HG02884 (cell line): Measurements from ENCODE around the gene EIF4B.

Source experiments
- ATAC-seq: cut with Tn5 transposase; IDR thresholded peaks from one replicate; pipeline ENCODE4 v1.9.1; 2021; ENCODE audit warnings: mild to moderate bottlenecking, moderate library complexity; ENCODE audit not compliant: unreplicated experiment

Gene EIF4B

DNA sequence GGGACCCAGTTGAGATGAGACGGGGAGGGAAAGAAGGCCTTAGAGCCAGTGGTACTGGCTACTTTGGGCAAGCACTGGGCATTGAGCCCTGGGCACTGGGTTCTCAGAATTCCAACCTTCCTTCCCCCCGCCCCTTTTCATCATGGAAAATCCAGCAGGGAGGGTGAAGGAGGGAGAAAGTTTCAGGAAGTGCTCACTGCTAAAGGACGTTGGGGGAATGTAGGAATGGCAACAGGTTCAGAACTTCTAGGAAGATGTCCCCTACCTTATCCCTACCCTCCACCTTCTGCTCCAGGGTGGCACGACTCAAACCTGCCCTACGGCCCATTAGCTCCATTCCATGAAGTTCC, 39.4 kb downstream of the EIF4B start:
- ATAC-seq = no peak

DNA sequence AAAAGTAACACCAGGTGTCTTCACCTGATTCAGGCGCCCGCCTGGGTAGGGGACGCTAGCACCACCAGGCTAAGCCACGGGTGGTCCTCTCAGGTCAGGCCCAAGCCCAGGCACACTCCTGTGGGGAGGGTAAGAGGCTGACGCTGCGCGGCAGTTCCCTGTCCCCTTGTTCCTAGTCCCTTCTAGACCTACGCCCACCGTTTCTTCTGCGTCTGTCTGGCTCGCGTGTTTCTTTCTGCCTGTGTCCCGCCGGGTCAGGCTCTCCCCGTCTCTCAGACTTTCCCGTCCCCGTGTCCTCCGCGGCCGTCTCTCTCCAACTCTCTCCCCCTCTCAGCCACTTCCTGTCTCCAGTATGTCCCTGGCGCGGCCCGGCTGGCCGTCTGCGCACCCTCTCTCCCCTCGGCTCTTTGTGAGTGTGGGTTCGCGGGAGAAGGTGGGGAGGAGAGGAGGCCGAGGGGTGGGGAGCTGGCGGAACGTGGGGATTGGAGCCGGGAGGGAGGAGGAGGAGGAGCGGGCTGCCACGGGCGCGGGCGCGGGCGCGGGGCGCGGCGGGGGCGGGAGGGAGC, 40.5 kb downstream of the EIF4B start:
- ATAC-seq = no peak

DNA sequence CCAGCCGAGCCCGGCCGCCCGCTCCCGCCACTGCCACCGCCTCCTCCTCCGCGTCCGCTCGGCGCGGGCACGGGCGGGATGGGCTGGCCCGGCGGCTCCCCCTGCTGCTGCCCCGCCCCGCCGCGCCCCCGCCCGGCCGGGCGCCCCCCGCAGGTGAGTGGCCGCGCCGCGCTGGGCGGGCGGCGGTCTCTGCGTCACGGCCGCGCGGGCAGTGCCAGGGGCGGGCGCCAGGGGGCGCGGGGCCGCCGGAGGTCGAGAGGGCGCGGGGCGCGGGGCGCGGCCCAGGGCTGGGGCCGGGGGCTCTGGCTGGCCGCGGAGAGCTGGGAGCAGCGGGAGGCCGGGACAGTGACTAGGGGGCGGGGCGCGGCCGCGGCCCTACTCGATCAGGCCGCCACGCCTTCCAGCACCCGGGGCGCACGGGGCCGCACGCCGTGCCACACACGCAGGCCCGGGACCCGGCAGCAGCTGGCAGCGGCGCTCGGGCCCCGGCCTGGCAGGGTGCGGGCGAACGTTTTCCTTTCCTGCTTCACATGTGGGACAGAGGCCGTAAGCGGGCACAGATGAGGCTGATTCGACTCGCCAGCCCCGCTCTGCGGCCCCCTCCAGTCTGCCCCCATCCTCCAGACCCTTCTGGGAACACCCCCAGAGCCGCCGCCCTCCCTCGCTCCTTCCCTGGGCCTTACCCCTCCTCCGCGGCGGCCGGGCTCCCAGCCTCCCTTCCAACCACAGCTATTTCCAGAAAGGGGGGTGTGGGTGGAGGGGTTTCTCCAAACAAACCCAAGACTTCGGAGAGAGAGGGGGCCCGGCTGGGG, 41.2 kb downstream of the EIF4B start:
- ATAC-seq = no peak

DNA sequence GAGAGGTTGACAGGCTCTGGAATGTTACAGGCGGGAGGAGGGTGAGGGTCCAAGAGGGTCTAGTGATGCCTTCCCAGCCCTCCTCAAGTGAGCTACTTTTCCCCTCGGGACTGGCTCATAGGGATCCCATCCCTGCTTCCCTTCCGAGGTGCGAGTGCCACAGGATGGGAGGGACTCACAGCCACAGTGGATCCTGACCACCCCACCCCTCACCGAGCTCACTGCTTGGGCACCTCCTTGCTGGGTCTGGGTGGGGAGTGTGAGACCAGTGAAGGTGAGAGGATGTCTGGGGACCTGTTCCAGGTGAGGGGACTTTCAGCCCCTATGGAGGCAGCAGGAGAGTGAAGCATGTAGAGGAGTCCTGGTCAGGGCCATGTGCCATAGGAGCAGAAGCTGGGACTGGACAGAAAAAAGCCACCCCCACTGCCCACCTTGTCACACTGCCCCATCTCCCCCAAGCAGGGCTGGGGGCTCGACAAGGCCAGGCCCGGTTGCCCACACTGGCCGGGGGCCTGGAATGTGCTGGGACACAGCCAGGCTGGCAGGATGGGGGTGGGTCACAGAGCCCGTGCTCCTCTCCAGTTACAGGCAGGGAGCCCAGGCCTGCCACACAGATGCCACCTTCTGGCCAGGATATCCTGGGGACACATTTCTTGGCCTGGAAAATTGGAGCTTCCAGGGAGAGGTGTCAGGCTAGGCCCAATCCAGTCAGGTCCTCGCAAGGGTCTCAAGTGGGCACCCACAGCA, 42.0 kb downstream of the EIF4B start:
- no peak for ATAC-seq

DNA sequence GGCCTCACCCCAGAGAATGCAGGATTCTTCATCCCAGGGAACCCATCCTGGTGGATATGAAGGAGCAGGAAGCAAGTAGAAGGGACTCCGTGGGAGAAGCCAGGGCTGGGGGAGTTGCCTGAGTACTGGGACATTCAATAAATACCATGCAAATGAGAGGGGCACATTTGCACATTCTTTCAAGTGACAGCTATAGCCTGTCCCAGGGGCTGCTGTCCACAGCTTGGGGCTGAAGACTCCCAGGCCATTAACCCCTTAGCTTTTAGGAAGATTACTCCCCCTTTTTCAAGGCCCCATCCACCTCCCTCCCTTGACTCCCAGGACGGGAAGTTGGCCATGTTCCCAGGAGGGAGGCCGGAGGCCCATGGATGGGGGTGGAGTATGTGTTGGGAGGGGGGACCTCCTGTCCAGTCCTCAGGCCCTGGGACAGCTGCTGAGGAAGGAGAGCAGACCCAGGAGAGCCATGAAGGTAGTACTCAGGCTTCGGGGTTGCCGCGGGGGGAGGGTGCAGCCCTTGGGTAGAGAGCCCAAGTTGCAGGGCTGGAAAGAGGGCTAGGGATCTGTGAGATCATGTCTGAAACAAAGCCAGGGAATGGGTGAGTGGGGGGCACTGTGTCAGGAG, 42.6 kb downstream of the EIF4B start:
- no peak for ATAC-seq

DNA sequence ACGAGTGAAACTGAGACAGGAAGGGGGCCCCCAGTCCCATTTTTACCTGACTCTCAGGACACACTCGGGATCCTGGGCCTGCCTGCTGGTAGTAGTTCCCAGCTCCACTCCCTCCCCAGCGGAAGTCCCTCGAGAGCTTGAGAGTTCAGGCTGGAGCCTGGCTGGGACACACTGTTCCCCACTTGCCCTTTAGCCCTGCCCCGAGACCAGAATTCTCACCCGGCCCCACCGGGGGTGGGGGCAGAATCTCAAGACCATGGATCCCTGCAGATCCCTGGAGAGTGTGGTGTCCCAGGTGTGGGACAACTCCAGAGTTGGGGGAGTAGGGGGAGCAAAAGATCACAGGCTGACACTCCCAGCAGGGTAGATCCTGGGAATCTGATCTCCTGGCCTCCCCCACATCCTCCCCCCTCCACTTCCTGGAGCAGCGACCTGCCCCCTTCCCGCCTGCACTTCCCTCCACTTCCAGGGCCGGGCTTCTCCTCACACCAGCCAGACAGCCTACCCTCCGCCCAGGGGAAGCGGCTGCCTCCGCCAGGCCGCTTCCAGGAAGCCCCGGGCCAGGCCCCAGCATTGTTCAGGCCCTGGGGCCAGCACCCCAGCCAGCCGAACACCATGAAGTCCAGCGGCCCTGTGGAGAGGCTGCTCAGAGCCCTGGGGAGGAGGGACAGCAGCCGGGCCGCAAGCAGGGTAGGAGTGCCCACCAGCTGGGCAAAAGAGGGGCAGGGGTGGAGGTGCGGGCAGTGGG, 43.5 kb downstream of the EIF4B start, which contains the start of gene TNS2:
TNS2 (plus strand) TSS at position 495 of the 748 bp plus-strand sequence; CDS start at position 616, 121 bp downstream.
- no peak for ATAC-seq

DNA sequence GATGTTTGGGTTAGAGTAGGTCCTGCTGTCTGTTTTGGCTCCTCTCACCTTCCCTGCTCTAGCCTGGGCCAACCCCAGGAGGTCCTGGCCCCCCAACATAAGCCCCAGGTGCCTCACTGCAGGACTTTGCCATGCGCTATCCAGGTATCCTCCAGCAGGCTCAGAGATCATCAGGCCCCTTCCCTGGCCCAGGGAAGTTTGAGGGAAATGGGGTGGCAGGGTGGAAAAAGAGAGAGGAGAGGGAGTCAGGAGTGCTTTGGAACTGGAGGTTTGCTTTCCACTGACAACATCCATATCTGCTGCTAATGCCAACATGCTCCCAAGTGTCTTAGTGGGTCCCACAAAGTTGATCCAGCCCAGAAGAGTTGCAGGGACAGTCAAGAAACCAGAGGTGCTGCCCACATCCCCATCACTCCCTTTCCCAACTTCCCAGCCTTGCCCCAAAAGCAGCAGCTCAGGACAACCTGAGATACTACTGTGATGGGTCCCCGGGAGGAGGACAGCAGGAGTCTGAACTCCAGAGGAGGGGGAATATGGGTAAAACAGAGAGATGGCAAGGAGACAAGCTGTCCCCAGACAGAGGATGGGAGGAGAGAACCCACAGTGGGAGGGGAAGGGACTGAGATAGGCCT, 44.3 kb downstream of the EIF4B start:
- no peak for ATAC-seq

DNA sequence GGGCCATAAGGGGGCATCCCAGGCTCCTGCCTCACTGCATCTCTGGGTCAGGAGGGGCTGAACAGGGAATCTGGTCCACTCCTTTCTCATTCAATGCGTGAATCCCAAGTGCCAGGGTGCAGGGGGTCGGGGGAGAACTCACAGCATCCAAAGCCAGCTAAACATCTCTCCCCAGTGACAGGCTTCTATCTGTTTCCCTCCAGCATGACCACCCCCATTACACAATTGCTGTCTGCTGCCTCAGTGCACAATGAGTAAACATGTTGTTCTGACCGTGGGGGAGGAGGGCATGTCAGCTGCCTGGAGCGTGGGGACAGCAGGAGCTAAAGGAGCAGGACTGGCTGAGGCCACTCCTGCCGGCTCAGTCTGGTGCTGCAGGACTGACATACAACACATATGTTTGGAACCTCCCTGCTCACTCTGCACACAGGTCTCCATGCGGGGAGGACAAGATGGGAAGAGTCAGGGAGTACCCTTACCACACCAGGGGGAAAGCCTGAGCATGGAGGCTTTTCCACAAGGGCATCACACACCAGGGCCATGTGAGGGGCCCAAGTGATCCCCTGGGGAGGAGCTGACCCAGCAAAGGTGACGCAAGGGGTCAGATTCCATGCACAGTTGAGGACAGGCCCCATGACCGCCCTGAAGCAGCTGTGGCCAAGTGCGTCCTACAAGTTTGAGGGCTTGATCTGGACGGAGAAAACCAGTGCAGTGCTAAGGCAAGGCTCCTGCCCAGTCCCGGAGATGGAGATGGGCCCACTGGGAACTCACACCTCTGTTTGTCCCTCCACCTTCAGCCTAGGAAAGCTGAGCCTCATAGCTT, 45.0 kb downstream of the EIF4B start:
- ATAC-seq = no peak

DNA sequence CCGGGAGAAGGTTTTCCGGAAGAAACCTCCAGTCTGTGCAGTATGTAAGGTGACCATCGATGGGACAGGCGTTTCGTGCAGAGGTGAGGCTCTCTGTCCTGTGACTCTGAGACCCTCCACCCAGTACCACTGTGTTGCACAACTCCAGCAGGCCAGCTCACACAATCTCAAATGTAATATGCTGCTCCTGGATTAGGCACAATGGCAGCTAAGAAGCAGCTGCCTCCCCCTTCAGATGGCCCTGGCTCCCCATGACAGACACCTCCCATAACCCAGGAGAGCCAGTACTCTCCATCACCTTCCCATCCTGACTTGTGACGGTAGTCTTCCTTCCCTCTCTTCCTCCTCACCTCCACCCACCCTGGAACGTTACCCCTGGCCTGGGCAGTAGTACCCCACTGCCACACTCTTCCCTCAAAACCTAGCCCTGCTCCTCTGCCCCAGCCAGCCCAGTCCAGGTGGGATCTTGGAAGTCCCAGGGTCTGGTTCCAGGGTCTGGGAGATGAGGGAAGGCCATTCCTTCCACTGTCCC, 45.7 kb downstream of the EIF4B start:
- ATAC-seq = no peak

DNA sequence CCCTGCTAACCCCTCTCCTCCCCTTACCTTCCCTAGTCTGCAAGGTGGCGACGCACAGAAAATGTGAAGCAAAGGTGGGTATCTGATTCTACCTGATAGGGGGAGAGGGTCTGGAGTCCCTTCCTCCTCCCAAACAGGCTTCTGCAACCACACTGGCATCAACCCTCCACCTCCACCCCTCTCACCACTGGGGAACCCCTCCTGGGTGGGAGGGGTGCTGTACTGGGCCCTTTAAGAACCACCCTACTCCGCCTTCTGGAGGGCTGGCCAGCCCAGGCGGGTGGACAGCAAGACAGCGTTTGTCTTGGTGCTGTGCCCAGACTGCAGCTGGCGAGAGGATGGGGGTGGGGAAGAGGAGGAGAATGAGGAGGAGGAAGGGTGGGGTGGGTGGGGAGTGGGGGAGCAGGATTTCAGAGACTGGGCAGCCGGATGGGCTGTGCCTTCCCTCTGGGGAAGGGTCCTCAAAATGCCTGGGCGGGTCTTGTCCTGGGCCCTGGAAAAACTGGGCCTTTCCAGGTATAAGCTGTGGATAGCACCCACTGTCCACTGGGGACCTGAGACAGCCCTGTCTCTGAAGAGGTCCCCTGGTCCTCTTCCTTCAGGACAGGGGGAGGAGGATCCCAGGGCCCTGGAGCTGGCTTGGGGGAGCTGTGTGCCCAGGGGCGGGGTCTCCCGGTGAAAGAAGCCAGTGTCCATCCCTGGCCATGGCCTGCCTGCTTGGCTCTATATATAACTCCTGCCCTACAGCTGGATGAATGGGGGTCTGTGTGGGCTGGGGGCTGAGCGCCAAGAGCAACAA, 46.4 kb downstream of the EIF4B start:
- no peak for ATAC-seq

DNA sequence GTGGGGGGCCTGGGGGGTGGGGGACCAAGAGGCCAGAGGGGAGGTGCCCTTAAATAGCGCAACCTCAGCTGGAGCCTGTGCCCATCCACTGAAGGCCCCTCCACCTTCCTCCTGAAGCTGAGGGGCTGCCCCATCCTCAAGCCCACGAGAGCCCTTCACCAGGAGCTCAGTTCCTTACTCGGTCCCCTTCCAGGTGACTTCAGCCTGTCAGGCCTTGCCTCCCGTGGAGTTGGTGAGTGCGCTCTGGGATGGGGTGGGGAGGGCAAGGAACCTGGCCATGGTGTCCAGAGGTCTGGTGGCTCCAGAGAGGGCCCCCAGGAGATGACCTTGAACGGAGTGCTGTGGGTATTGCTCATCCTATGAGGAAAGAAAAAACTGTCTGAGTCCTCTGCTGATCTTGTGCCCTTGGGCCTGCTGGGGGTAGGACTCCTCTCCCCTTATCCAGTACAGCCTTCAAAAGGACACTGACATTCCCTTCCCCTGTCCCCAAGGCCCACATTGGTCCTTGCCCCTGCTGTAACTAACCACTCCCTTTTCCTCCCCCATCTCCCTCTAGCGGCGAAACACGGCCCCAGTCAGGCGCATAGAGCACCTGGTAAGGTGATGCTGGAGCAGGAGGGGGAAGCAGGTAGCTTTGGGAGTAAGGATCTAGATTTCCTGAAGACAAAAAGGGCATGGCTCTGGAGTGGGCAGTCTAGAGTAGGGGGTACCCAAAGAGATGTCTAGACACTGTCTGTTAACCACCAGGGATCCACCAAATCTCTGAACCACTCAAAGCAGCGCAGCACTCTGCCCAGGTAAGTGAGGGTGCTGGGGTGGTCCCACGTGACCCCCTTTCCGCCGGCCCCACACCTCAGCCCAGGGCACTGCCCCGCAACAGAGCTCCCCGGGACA, 47.2 kb downstream of the EIF4B start:
- ATAC-seq = no peak

DNA sequence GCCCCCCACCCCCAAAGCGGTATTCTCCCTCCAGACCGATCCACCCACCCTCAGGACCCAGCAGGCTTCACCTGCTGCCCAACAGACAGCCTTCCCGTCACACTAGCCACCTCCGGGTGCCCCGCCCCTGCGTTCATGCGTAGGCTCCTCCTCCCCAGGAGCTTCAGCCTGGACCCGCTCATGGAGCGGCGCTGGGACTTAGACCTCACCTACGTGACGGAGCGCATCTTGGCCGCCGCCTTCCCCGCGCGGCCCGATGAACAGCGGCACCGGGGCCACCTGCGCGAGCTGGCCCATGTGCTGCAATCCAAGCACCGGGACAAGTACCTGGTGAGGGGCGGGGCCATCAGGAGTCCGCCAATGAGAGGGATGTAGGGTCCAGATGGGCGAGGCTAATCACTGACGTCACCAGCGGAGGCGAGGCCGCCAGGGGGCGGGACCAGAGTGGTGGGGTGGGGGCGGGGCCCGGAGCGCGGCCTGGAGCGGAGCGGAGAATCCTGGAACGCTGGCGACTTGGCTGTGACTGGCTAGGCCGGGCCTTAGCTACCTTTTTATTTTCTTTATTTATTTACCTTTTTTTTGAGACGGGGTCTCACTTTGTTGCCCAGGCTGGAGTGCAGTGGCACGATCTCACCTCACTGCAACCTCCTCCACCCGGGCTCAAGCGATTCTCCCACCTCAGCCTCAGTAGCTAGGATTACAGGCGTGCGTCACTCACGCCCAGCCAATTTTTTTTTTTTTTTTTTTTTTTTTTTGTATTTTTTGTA, 48.0 kb downstream of the EIF4B start:
- peak; percentile 91 for ATAC-seq

DNA sequence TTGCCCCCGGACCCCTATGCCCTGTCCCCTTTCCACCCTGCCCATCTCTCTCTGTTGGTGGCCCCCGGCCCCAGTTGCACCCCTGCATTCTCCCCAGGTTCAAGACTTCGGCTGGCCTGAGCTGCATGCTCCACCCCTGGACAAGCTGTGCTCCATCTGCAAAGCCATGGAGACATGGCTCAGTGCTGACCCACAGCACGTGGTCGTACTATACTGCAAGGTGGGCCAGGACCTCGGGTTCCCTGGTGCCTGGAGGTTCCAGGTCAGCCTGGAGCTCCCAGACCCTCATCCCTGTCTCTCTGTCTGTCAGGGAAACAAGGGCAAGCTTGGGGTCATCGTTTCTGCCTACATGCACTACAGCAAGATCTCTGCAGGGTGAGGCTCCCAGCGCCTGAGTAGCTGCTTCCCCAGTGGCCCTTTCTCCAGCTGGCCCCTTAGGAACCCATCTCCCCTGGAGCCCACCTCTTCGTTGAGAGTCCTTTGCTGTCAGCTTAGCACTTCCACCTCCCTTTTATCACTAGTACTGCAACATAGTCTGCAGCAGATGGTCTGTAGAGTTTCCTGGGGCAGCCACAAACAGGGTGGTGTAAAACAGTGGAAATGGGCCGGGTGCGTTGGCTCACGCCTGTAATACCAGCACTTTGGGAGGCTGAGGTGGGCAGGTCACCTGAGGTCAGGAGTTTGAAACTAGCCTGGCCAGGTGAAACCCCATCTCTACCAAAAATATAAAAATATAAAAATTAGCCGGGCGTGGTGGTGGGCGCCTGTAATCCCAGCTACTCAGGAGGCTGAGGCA, 49.4 kb downstream of the EIF4B start:
- ATAC-seq = no peak

DNA sequence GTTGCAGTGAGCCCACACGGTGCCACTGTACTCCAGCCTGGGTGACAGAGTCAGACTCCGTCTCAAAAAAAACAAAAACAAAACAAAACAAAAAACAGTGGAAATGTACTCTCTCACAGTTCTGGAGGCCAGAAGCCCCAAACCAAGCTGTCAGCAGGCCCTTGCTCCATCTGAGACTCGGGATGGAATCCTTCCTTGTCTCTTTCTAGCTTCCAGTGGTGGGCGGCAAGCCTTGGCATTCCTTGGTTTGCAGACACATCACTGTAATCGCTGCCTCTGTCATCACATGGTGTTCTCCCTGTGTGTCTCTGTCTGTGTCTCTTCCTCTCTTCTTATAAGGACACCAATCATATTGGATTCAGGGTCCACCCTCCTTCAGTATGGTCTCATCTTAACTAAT, 50.0 kb downstream of the EIF4B start:
- ATAC-seq = no peak

DNA sequence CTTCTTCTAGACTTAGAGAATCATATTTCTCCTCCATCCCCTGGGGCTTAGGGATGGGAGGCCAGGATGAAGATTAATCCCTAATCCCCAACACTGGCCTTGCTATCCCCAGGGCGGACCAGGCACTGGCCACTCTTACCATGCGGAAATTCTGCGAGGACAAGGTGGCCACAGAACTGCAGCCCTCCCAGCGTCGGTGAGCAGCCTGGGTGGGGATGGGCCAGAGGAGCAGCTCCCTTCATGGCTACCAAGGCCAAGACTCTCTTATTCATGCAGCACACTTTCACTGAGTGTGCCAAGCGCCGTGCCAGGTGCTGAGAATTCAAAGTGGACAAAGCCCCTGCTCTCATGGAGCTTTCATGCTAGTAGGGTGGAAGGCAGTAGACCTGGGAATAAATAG, 50.6 kb downstream of the EIF4B start:
- ATAC-seq = no peak
